ENCODE data around the gene CCDC38. TPM values are rescaled to one million over a fixed set of nuclear protein-coding genes. Genes with fewer than 3 reads are reported as not detected.
A peak's percentile ranks its signal among the peaks of the same experiment; 100 is the strongest.

CCDC38 gene
- total and polyA plus RNA-seq, 4 donors = 0.46 to 1.4 (median 0.93) TPM

GRCh38 chr12:95975491-95975890 is 33.1 kb upstream of the CCDC38 start:
- Histone ChIP-seq H3K27ac (ENCODE audit: low read depth in 1 of 2, low read length in 2 of 2) (no peak overlapping the region), H3K27me3 (ENCODE audit: control insufficient read depth in 4 of 4, insufficient read depth in 4 of 4, low read length in 3 of 4) (no peaks in the 10 kb centered on the region), H3K9ac (ENCODE audit: low read depth in 1 of 2, low read length in 2 of 2) (no peak overlapping the region), H3K4me3 (ENCODE audit: low read depth in 1 of 3, low read length in 3 of 3) (no peak overlapping the region), H3K36me3 (ENCODE audit: control insufficient read depth in 4 of 4, insufficient read depth in 3 of 4, low read depth in 1 of 4, low read length in 3 of 4) (peaks cover under 1 to 33% (median 20%) of the 10 kb centered on the region in 4 donors), H3K4me1 (ENCODE audit: control insufficient read depth in 4 of 4, insufficient read depth in 4 of 4, low read length in 3 of 4) (peaks cover 4 to 49% (median 34%) of the 10 kb centered on the region in 4 donors), H3K9me3 (ENCODE audit: control insufficient read depth in 4 of 4, low read length in 3 of 4) (no peaks in the 10 kb centered on the region)
- WGBS = 87% methylated on average over 4 of the region's 4 CpGs
- DNase-seq (ENCODE audit: low spot score) = no peak
- TF ChIP-seq, protein P1, sequence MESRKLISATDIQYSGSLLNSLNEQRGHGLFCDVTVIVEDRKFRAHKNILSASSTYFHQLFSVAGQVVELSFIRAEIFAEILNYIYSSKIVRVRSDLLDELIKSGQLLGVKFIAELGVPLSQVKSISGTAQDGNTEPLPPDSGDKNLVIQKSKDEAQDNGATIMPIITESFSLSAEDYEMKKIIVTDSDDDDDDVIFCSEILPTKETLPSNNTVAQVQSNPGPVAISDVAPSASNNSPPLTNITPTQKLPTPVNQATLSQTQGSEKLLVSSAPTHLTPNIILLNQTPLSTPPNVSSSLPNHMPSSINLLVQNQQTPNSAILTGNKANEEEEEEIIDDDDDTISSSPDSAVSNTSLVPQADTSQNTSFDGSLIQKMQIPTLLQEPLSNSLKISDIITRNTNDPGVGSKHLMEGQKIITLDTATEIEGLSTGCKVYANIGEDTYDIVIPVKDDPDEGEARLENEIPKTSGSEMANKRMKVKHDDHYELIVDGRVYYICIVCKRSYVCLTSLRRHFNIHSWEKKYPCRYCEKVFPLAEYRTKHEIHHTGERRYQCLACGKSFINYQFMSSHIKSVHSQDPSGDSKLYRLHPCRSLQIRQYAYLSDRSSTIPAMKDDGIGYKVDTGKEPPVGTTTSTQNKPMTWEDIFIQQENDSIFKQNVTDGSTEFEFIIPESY (IDR thresholded peaks at IDR 0.05) = no peak

- H3K4me1 ChIP-seq (ENCODE audit: control insufficient read depth in 4 of 4, insufficient read depth in 4 of 4, low read length in 3 of 4) = peaks cover 4 to 49% (median 34%) of the 10 kb centered on the region in 4 donors
- DNase-seq (ENCODE audit: low spot score) = no peak
- peak overlapping the region in 1 of 2 donors; percentile 6 for H3K27ac ChIP-seq (ENCODE audit: low read depth in 1 of 2, low read length in 2 of 2)
- H3K9ac ChIP-seq (ENCODE audit: low read depth in 1 of 2, low read length in 2 of 2) = no peak overlapping the region
- TF ChIP-seq REST (IDR thresholded peaks at IDR 0.05) (no peak), RXRA (IDR thresholded peaks at IDR 0.05) (peak in 1 of 2 donors; percentile 5), HNF4A (conservative IDR thresholded peaks at IDR 0.05) (peak; percentile 31 to 33)
- WGBS = 19% methylated on average over 2 of the region's 2 CpGs
- H3K36me3 ChIP-seq (ENCODE audit: control insufficient read depth in 4 of 4, insufficient read depth in 3 of 4, low read depth in 1 of 4, low read length in 3 of 4) = peaks cover 0 to 30% (median 17%) of the 10 kb centered on the region in 4 donors
- no peaks in the 10 kb centered on the region for H3K9me3 ChIP-seq (ENCODE audit: control insufficient read depth in 4 of 4, low read length in 3 of 4)
- no peak overlapping the region for H3K4me3 ChIP-seq (ENCODE audit: low read depth in 1 of 3, low read length in 3 of 3)
- H3K27me3 ChIP-seq (ENCODE audit: control insufficient read depth in 4 of 4, insufficient read depth in 4 of 4, low read length in 3 of 4) = no peaks in the 10 kb centered on the region
Measured at GRCh38 chr12:95974358-95974757, 31.9 kb upstream of the CCDC38 start.

- Histone ChIP-seq H3K27ac (ENCODE audit: low read depth in 1 of 2, low read length in 2 of 2) (peak overlapping the region in 1 of 2 donors; percentile 8), H3K4me1 (ENCODE audit: control insufficient read depth in 4 of 4, insufficient read depth in 4 of 4, low read length in 3 of 4) (peaks cover 4 to 48% (median 34%) of the 10 kb centered on the region in 4 donors), H3K36me3 (ENCODE audit: control insufficient read depth in 4 of 4, insufficient read depth in 3 of 4, low read depth in 1 of 4, low read length in 3 of 4) (peaks cover 1 to 25% (median 15%) of the 10 kb centered on the region in 4 donors), H3K9me3 (ENCODE audit: control insufficient read depth in 4 of 4, low read length in 3 of 4) (no peaks in the 10 kb centered on the region), H3K9ac (ENCODE audit: low read depth in 1 of 2, low read length in 2 of 2) (no peak overlapping the region), H3K27me3 (ENCODE audit: control insufficient read depth in 4 of 4, insufficient read depth in 4 of 4, low read length in 3 of 4) (no peaks in the 10 kb centered on the region), H3K4me3 (ENCODE audit: low read depth in 1 of 3, low read length in 3 of 3) (no peak overlapping the region)
- 55% methylated on average over 4 of the region's 4 CpGs for WGBS
- no peak for DNase-seq (ENCODE audit: low spot score)
- TF ChIP-seq EGR1 (IDR thresholded peaks at IDR 0.05; ENCODE audit: low read depth in 2 of 2) = no peak
- TF ChIP-seq, protein P1 (IDR thresholded peaks at IDR 0.05) = no peak
- no peak for TF ChIP-seq CTCF (IDR thresholded peaks at IDR 0.05; ENCODE audit: low read depth, low read length, missing input control)
- no peak for TF ChIP-seq FOXA1 (IDR thresholded peaks at IDR 0.05)
- TF ChIP-seq HNF4A (conservative IDR thresholded peaks at IDR 0.05) = no peak
- no peak for TF ChIP-seq RXRA (IDR thresholded peaks at IDR 0.05)
- no peak for TF ChIP-seq FOXA2 (IDR thresholded peaks at IDR 0.05)
- no peak for TF ChIP-seq YY1 (IDR thresholded peaks at IDR 0.05)
- no peak for TF ChIP-seq TAF1 (conservative IDR thresholded peaks at IDR 0.05)
- TF ChIP-seq JUND (IDR thresholded peaks at IDR 0.05) = no peak
- TF ChIP-seq, protein P2, sequence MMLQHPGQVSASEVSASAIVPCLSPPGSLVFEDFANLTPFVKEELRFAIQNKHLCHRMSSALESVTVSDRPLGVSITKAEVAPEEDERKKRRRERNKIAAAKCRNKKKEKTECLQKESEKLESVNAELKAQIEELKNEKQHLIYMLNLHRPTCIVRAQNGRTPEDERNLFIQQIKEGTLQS (IDR thresholded peaks at IDR 0.05) = no peak
- TF ChIP-seq REST (IDR thresholded peaks at IDR 0.05) = no peak
Measured at GRCh38 chr12:95972832-95973456, 30.5 kb upstream of the CCDC38 start.
